HG03139 (cell line): ENCODE data around the gene DDX27.

Experiments used
- ATAC-seq: cut with Tn5 transposase; IDR thresholded peaks from one replicate; pipeline ENCODE4 v1.9.1; 2021; ENCODE audit not compliant: unreplicated experiment

The DDX27 gene

DNA sequence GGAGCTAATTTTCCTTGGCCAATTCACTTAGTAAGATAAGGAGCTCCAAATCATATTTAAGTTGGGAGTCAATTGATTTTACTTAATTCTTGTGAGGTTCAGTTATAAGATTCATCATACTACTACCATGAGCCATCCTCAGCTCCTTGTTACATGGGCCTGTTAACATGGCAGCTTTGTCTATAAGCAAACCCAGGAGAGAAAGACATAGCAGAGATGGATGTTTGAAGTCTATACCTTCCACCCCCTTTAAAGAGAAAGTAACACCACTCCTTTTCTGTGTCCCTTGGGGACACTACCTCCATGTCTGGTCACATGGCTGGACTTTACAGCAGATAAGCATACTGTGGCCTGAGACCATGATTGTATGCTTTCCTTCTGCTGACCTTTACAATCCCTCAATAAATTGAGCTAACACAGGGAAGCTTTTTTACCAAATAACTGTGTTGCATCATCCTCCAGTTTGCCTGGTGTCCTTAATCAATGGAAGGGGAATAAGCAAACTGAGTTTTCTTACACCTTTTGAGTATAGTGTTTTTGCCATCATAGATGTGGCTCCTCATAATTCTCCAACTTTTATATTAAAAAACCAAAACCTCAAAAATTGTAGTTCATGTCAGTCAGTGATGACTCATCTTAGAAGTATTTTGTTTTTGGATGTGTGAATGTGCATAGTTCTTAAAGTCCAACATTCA is 68.5 kb downstream of the DDX27 start:
- ATAC-seq: no peak

DNA sequence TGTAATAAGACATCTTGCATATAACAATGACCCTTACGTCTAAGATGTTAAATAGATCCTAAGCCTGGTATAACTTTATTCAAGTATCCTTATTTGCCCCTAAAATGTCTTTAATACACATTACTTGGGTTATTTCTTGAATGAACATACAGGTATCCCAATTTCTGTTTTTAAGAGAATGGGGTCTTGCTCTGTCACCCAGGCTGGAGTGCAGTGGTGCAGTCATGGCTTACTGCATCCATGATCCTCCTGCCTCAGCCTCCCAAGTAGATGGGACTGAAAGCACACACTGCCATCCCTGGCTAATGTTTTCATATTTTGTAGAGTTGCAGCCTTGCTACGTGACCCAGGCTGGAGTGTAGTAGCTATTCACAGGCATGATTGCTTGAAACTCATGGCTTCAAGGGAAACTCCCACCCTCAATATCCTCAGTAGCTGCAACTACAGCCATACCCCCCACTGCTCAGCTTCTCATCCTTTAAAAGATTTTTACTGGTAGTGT is 69.1 kb downstream of the DDX27 start:
- no peak for ATAC-seq

DNA sequence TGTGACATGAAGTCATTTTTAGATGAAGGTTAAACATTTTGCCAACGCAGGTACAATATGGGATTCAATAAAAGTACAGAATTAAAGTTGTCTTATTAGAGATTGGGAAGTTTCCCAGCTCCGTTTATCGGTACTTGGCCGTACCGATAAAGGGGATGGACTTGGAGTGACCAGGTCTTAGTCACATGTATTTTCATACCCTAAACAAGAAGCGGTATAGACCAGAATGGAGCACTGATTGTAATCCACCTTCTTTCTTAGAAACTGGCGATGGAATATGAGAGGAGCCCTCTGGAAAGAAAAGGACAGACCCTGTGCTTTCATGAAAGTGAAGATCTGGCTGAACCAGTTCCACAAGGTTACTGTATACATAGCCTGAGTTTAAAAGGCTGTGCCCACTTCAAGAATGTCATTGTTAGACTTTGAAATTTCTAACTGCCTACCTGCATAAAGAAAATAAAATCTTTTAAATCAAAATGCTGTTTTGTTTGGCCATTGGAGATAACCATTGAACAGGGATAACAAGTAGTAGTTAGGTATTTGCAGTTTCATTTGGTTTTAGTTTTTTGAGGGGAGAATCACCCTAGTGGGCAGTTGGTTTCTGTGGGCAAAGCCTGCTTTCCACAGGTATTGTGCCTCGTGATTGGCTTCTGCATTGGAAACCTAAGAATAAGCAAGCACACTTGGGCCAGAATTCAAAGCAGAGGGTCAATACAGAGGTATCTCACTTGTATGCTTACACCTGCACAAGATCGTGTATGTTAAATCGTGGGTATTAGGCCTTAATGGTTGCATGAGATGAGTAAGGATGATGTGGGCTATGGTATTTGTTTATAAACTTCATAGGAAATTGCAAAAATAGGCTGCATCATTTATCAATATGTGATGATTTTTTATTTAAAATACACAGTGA is 69.8 kb downstream of the DDX27 start:
- no peak for ATAC-seq

- ATAC-seq: no peak
Observed at GRCh38 chr20:49290608-49291191, 71.5 kb downstream of the DDX27 start.

DNA sequence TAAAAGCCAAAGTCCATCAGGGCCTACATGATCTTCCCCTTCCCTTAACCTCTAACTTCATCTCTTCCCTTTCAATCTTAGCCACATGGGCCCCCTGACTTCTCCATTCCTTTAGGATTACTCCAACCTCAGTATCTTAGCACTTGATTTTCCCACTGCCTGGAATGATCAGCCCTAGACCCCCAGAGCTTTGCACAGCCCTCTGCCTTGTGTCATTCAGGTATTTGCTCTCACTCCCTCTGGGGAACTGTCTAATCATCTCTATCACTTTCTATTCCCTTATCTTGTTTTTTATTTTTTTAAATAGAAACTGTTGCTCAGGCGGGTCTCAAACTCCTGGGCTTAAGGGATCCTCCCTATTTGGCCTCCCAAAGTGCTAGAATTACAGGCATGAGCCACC is 72.0 kb downstream of the DDX27 start:
- no peak for ATAC-seq

GRCh38 chr20:49292010-49292409 is 72.8 kb downstream of the DDX27 start:
- no peak for ATAC-seq

DNA sequence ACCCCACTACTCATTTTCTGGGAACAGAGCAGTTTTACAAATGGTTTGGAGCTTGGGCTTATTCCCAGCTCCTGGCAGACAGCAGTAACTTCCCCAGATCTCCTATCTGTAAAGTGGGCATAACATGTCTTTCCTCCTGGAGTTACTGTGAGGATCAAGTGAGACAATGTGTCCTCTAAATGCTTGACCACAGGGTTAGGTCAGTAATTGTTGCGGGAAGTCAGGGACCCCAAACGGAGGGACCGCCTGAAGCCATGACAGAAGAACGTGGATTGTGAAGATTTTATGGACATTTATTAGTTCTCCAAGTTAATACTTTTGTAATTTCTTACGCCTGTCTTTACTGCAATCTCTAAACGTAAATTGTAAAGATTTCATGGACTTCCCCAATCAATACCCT is 73.9 kb downstream of the DDX27 start:
- no peak for ATAC-seq
